H9 (cell line): ENCODE data around the gene SLC12A6. TPM values are rescaled to one million over a fixed set of nuclear protein-coding genes. Genes with fewer than 3 reads are reported as not detected.
A peak's percentile ranks its signal among the peaks of the same experiment; 100 is the strongest.

Experiments
- DNase-seq: peaks from one replicate; pipeline ENCODE4 v3.0.0-alpha.2; 2017
- H2AFZ ChIP-seq: one replicate; pipeline ENCODE4 v1.6.1; 2013; ENCODE audit warnings: mild to moderate bottlenecking, low read length, control low read depth, moderate library complexity
- H2AK5ac ChIP-seq: 2 replicates; pipeline ENCODE4 v1.6.1; 2013; ENCODE audit warnings: low read length, control low read depth, mixed read lengths; ENCODE audit not compliant: insufficient read length
- H2BK120ac ChIP-seq: one replicate; pipeline ENCODE4 v1.6.1; 2013; ENCODE audit warnings: low read depth, mild to moderate bottlenecking, low read length, control low read depth, inconsistent platforms; ENCODE audit not compliant: poor library complexity, severe bottlenecking
- H2BK12ac ChIP-seq: 2 replicates; pipeline ENCODE4 v1.6.1; 2013; ENCODE audit warnings: low read length, control low read depth, mixed read lengths, low read depth; ENCODE audit not compliant: insufficient read length
- H2BK15ac ChIP-seq: 2 replicates; pipeline ENCODE4 v1.6.1; 2013; ENCODE audit warnings: low read depth, low read length, control low read depth
- H2BK20ac ChIP-seq: one replicate; pipeline ENCODE4 v1.6.1; 2013; ENCODE audit warnings: low read depth, mild to moderate bottlenecking, low read length, control low read depth, inconsistent platforms; ENCODE audit not compliant: poor library complexity, severe bottlenecking
- H2BK5ac ChIP-seq: 2 replicates; pipeline ENCODE4 v1.6.1; 2013; ENCODE audit warnings: low read length, control low read depth, mixed read lengths; ENCODE audit not compliant: insufficient read length
- H3K14ac ChIP-seq: 2 replicates; pipeline ENCODE4 v1.6.1; 2013; ENCODE audit warnings: low read length, control low read depth; ENCODE audit not compliant: insufficient read depth
- H3K18ac ChIP-seq: 2 replicates; pipeline ENCODE4 v1.6.1; 2013; ENCODE audit warnings: low read depth, mild to moderate bottlenecking, mixed read lengths, low read length, control low read depth; ENCODE audit not compliant: insufficient read length
- H3K23ac ChIP-seq: 2 replicates; pipeline ENCODE4 v1.6.1; 2013; ENCODE audit warnings: low read length, control low read depth, mixed read lengths, low read depth; ENCODE audit not compliant: insufficient read length
- H3K23me2 ChIP-seq: 2 replicates; pipeline ENCODE4 v1.6.1; 2013; ENCODE audit warnings: low read depth, mild to moderate bottlenecking, mixed read lengths, low read length, control low read depth; ENCODE audit not compliant: insufficient read length, poor library complexity, severe bottlenecking
- H3K27ac ChIP-seq: 2 replicates; pipeline ENCODE4 v1.5.1; 2013; ENCODE audit warnings: low read length, control low read depth, mixed read lengths, low read depth; ENCODE audit not compliant: insufficient read length
- H3K27me3 ChIP-seq: 2 replicates; pipeline ENCODE4 v1.6.1; 2013; ENCODE audit warnings: low read length, control low read depth, inconsistent platforms; ENCODE audit not compliant: insufficient read depth
- H3K4ac ChIP-seq: 2 replicates; pipeline ENCODE4 v1.6.1; 2013; ENCODE audit warnings: low read depth, mild to moderate bottlenecking, control low read depth, inconsistent platforms, low read length, moderate library complexity
- H3K4me1 ChIP-seq: 2 replicates; pipeline ENCODE4 v1.6.1; 2013; ENCODE audit warnings: low read length, control low read depth, inconsistent platforms; ENCODE audit not compliant: insufficient read depth
- H3K4me2 ChIP-seq: 2 replicates; pipeline ENCODE4 v1.6.1; 2013; ENCODE audit warnings: low read length, control low read depth, mixed read lengths; ENCODE audit not compliant: insufficient read length, insufficient read depth
- H3K56ac ChIP-seq: 2 replicates; pipeline ENCODE4 v1.6.1; 2013; ENCODE audit warnings: low read depth, mild to moderate bottlenecking, mixed read lengths, low read length, control low read depth; ENCODE audit not compliant: insufficient read length
- H3K79me1 ChIP-seq: 2 replicates; pipeline ENCODE4 v1.6.1; 2013; ENCODE audit warnings: low read depth, mild to moderate bottlenecking, moderate library complexity, low read length, control low read depth, inconsistent platforms; ENCODE audit not compliant: insufficient read depth, poor library complexity, severe bottlenecking
- H3K79me2 ChIP-seq: 2 replicates; pipeline ENCODE4 v1.6.1; 2013; ENCODE audit warnings: low read length, control low read depth, inconsistent platforms; ENCODE audit not compliant: insufficient read depth
- H3K9ac ChIP-seq: 2 replicates; pipeline ENCODE4 v1.6.1; 2013; ENCODE audit warnings: low read length, control low read depth, mixed read lengths; ENCODE audit not compliant: insufficient read length; ENCODE audit errors: extremely low read depth
- H3K9me3 ChIP-seq: one replicate; pipeline ENCODE4 v1.6.1; 2013; ENCODE audit warnings: low read depth, low read length, inconsistent platforms; ENCODE audit not compliant: control insufficient read depth
- H3T11ph ChIP-seq: one replicate; pipeline ENCODE4 v1.6.1; 2013; ENCODE audit warnings: mild to moderate bottlenecking, low read length, control low read depth, inconsistent platforms
- H4K20me1 ChIP-seq: one replicate; pipeline ENCODE4 v1.6.1; 2013; ENCODE audit not compliant: control insufficient read depth, insufficient read length, insufficient read depth
- H4K5ac ChIP-seq: 2 replicates; pipeline ENCODE4 v1.6.1; 2013; ENCODE audit warnings: low read depth, mild to moderate bottlenecking, mixed read lengths, low read length, control low read depth; ENCODE audit not compliant: insufficient read length
- H4K8ac ChIP-seq: replicated peaks from 2 replicates; pipeline ENCODE4 v1.6.1; 2013; ENCODE audit warnings: low read length, control low read depth, mixed read lengths, low read depth; ENCODE audit not compliant: insufficient read length
- H4K91ac ChIP-seq: 2 replicates; pipeline ENCODE4 v1.6.1; 2013; ENCODE audit warnings: low read depth, mild to moderate bottlenecking, moderate library complexity, mixed read lengths, low read length, control low read depth; ENCODE audit not compliant: insufficient read length
- H3K27ac Mint-ChIP-seq, 3 experiments: 2 replicates in 2 of 3; 3 replicates in 1 of 3; pipeline ENCODE4 v1.8.0; 2020 to 2021; ENCODE audit warnings: mixed read lengths in 3 of 3, mild to moderate bottlenecking in 1 of 3, moderate library complexity in 1 of 3
- H3K27me3 Mint-ChIP-seq: 2 replicates; pipeline ENCODE4 v1.8.0; 2021; ENCODE audit warnings: low read depth, mild to moderate bottlenecking, moderate library complexity, mixed read lengths
- H3K36me3 Mint-ChIP-seq, 3 experiments: 2 replicates in 2 of 3; 3 replicates in 1 of 3; pipeline ENCODE4 v1.8.0; 2020 to 2021; ENCODE audit warnings: low read depth in 3 of 3, mixed read lengths in 3 of 3; ENCODE audit not compliant: insufficient read depth in 1 of 3
- H3K4me1 Mint-ChIP-seq, 2 experiments: 2 replicates each; pipeline ENCODE4 v1.8.0; 2020; ENCODE audit warnings: mixed read lengths in 2 of 2
- H3K4me3 Mint-ChIP-seq, 2 experiments: 2 replicates in 1 of 2; 3 replicates in 1 of 2; pipeline ENCODE4 v1.8.0; 2020 to 2021; ENCODE audit warnings: mild to moderate bottlenecking in 2 of 2, mixed read lengths in 2 of 2, moderate library complexity in 1 of 2
- H3K9me3 Mint-ChIP-seq, 2 experiments: 2 replicates in 1 of 2; 3 replicates in 1 of 2; pipeline ENCODE4 v1.8.0; 2020; ENCODE audit warnings: mild to moderate bottlenecking in 2 of 2, mixed read lengths in 2 of 2, moderate library complexity in 1 of 2
- WGBS: extraction: QIAGEN DNeasy Blood & Tissue Kit; methylation state at CpG from one replicate; pipeline ENCODE4 v1.1.7; 2013; ENCODE audit warnings: missing lambda C conversion rate, low lambda C conversion rate, mixed read lengths; ENCODE audit not compliant: insufficient read length; ENCODE audit errors: extremely low coverage; 5-methylcytosine and 5-hydroxymethylcytosine counted together
- total RNA-seq: library from RNA; stranded (reverse); gene quantifications from 2 replicates; pipeline ENCODE4 v1.2.1, GENCODE V29; 2021
- TF ChIP-seq, protein P1 (sequence below): fragments of 200-600 bp; sonication (generic); conservative IDR thresholded peaks from 3 replicates; pipeline ENCODE4 v1.8.0; 2021; ENCODE audit warnings: antibody characterized with exemption, mild to moderate bottlenecking

The SLC12A6 gene
- total RNA-seq, 1 experiment from 2014 or later, result 11.1 TPM

DNA sequence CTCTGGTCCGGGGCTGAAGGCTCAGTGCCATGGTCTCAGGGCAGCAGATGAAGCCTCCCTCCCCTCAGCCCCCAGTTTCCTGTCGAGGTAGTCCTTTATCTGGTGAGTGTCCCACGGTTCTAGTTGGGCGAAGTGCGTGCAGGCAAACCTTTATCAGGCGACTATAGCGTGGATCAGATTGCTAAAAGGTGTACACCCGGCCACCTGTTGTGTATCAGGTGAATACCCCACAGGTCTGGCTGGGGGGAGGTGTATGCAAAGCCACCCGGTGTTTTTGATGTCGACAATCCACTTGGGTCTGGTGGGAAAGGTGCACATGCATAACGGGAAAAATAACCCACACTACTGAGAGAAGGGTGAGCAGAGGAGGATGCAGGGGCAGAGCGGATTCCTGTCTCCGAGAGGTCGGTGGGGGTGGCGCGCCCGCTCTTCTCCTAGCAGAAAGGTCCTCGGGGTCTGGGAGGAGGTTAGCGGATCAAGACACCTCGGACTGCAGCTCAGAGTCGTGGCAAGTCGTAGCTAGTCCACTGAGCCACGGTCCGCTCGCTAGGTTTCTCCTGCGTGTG is 507 bp downstream of the SLC12A6 start:
- H2BK20ac ChIP-seq, result no peak overlapping the region
- no peak overlapping the region for H3K56ac ChIP-seq
- no peaks in the 10 kb centered on the region for H3K9me3 ChIP-seq
- H3K27ac ChIP-seq, result no peak overlapping the region
- TF ChIP-seq, protein P1, sequence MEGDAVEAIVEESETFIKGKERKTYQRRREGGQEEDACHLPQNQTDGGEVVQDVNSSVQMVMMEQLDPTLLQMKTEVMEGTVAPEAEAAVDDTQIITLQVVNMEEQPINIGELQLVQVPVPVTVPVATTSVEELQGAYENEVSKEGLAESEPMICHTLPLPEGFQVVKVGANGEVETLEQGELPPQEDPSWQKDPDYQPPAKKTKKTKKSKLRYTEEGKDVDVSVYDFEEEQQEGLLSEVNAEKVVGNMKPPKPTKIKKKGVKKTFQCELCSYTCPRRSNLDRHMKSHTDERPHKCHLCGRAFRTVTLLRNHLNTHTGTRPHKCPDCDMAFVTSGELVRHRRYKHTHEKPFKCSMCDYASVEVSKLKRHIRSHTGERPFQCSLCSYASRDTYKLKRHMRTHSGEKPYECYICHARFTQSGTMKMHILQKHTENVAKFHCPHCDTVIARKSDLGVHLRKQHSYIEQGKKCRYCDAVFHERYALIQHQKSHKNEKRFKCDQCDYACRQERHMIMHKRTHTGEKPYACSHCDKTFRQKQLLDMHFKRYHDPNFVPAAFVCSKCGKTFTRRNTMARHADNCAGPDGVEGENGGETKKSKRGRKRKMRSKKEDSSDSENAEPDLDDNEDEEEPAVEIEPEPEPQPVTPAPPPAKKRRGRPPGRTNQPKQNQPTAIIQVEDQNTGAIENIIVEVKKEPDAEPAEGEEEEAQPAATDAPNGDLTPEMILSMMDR, result no peak
- Mint-ChIP-seq H3K27ac (peak overlapping the region in 2 of 3 experiments; percentile 63 to 93; a peak in 2 of 7 replicates), H3K36me3 (peaks cover 22 to 24% (median 23%) of the 10 kb centered on the region in 3 experiments), H3K9me3 (no peaks in the 10 kb centered on the region), H3K4me1 (peaks cover 10 to 15% of the 10 kb centered on the region in 2 experiments), H3K4me3 (peak overlapping the region; percentile 81 to 96), H3K27me3 (peaks cover 5% of the 10 kb centered on the region; the same call in 1 of the 2 replicates)
- H3K4ac ChIP-seq, result no peak overlapping the region
- H2BK15ac ChIP-seq, result no peak overlapping the region
- H3K4me2 ChIP-seq, result peak overlapping the region; percentile 76
- H2BK12ac ChIP-seq, result no peak overlapping the region
- H2AFZ ChIP-seq, result no peak overlapping the region
- no peak overlapping the region for H4K91ac ChIP-seq
- H3K18ac ChIP-seq, result no peak overlapping the region
- no peak for DNase-seq
- no peak overlapping the region for H2BK120ac ChIP-seq
- H3K9ac ChIP-seq, result peak overlapping the region; percentile 44
- H4K8ac ChIP-seq, result no peak overlapping the region
- H2AK5ac ChIP-seq, result no peak overlapping the region
- no CpG with 5 or more reads among the region's 26 CpGs for WGBS
- peaks cover 3% of the 10 kb centered on the region for H3K79me1 ChIP-seq
- H4K20me1 ChIP-seq, result no peaks in the 10 kb centered on the region
- no peak overlapping the region for H3K23ac ChIP-seq
- no peak overlapping the region for H2BK5ac ChIP-seq
- peaks cover 5% of the 10 kb centered on the region; the same call in 1 of the 2 replicates for H3K79me2 ChIP-seq
- H3K4me1 ChIP-seq, result peaks cover 2% of the 10 kb centered on the region; the same call in 1 of the 2 replicates
- H3K14ac ChIP-seq, result no peak overlapping the region
- H3K27me3 ChIP-seq, result no peaks in the 10 kb centered on the region
- no peak overlapping the region for H3T11ph ChIP-seq
- peaks cover 7% of the 10 kb centered on the region for H3K23me2 ChIP-seq
- H4K5ac ChIP-seq, result no peak overlapping the region
